MM.1S (cell line): ENCODE results near the gene ADARB1.

ENCODE experiments used
- EZH2phosphoT487 ChIP-seq: fragments of 300-600 bp; sonication (generic); IDR thresholded peaks from 2 replicates; pipeline ENCODE4 v1.6.1; 2018; ENCODE audit warnings: antibody characterized with exemption, low read length
- TF ChIP-seq, protein P1 (sequence below): fragments of 300-600 bp; sonication (generic); IDR thresholded peaks from 2 replicates; pipeline ENCODE4 v1.5.1; 2016; ENCODE audit warnings: antibody characterized with exemption, low read length, mixed read lengths

DNA sequence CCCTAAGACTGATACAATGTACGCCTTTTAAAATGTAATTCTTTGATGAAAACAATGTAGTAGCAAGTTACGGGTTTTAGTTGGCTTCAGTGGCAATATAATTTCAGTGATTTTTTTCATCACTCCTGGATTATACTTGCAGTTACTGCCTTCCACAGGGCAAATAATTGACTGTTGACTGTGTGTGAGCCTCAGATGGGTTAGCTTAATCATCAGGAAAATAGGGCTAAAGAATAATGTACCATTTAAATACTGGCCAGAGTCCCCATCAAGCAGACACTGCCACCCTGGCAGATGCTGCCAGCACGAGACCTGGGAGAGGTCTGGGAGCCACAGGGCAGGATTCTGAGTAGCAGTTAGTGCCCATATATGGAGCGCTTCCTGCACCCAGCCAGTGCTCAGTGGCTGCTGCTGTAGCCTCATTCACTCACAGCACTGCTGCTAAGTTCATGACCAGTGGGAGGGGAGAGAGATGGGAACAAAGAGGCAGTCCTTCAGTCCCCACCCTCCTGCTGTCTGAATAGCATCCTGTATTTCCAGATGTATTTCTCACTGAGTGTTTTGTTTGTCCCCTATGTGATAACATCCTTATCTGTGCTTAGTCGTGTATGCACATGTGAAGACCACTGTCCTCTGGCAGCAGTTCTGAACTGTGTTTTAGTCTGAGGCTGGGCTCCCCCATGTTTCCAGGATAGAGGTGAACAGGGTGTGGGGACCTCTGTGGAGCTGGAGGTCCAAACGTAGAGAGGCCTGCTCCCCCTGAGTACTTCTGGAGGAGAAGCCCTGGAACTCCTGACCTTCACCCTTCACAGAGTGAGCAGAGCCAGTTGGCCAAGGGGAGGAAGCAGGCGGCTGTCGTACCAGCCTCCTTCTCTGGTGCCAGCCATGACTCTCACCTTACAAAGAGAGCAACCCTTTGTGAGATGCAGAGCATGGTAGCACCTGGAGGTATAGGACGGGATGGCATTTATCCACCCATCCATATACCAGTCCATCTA lies 80.4 kb downstream of the ADARB1 start:
- TF ChIP-seq, protein P1, sequence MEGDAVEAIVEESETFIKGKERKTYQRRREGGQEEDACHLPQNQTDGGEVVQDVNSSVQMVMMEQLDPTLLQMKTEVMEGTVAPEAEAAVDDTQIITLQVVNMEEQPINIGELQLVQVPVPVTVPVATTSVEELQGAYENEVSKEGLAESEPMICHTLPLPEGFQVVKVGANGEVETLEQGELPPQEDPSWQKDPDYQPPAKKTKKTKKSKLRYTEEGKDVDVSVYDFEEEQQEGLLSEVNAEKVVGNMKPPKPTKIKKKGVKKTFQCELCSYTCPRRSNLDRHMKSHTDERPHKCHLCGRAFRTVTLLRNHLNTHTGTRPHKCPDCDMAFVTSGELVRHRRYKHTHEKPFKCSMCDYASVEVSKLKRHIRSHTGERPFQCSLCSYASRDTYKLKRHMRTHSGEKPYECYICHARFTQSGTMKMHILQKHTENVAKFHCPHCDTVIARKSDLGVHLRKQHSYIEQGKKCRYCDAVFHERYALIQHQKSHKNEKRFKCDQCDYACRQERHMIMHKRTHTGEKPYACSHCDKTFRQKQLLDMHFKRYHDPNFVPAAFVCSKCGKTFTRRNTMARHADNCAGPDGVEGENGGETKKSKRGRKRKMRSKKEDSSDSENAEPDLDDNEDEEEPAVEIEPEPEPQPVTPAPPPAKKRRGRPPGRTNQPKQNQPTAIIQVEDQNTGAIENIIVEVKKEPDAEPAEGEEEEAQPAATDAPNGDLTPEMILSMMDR: no peak
- TF ChIP-seq EZH2phosphoT487: no peak
